Renal pelvis (tissue), 4 donors: ENCODE results near the gene LRIG1. TPM values are rescaled to one million over a fixed set of nuclear protein-coding genes. Genes with fewer than 3 reads are reported as not detected.
A peak's percentile ranks its signal among the peaks of the same experiment; 100 is the strongest.
"Not testable (repeated sequence)": the region's sequence is repeated elsewhere in the genome, so short reads cannot be mapped to it uniquely, and the experiment has no call there.

Experiments used
- DNase-seq: peaks from one replicate; pipeline ENCODE4 v3.0.0-alpha.2; 2013
- polyA plus RNA-seq, 3 donors: library from polyadenylated mRNA; unstranded; fragments of 120-200 nt; gene quantifications; one replicate each; pipeline ENCODE4 v1.2.1, GENCODE V29; 2013; ENCODE audit not compliant: insufficient read length in 3 of 3

The LRIG1 gene
- polyA plus RNA-seq, 3 donors = 20.2 to 22.0 (median 21.8) TPM

GRCh38 chr3:66425576-66426114 is 75.2 kb downstream of the LRIG1 start:
- DNase-seq = no peak

- DNase-seq = no peak
These were observed 75.8 kb downstream of the LRIG1 start for GRCh38 chr3:66425032-66425431.

- peak; percentile 29 for DNase-seq
These were observed 77.0 kb downstream of the LRIG1 start for GRCh38 chr3:66423791-66424190.

- not testable (repeated sequence) for DNase-seq
These were observed 78.9 kb downstream of the LRIG1 start for GRCh38 chr3:66421893-66422292.

GRCh38 chr3:66421144-66421543 is 79.7 kb downstream of the LRIG1 start:
- DNase-seq = not testable (repeated sequence)

GRCh38 chr3:66419036-66419435 is 81.8 kb downstream of the LRIG1 start:
- no peak for DNase-seq

- no peak for DNase-seq
These were observed 82.3 kb downstream of the LRIG1 start for GRCh38 chr3:66418475-66418931.

GRCh38 chr3:66416556-66417304 is 84.1 kb downstream of the LRIG1 start:
- no peak for DNase-seq

GRCh38 chr3:66415867-66416428 is 84.9 kb downstream of the LRIG1 start:
- no peak for DNase-seq

GRCh38 chr3:66414846-66415245 is 86.0 kb downstream of the LRIG1 start:
- no peak for DNase-seq

- DNase-seq = no peak
These were observed 87.6 kb downstream of the LRIG1 start for GRCh38 chr3:66413151-66413751.

GRCh38 chr3:66411961-66412887 is 88.6 kb downstream of the LRIG1 start:
- DNase-seq = no peak

- no peak for DNase-seq
These were observed 89.3 kb downstream of the LRIG1 start for GRCh38 chr3:66411474-66411873.

- no peak for DNase-seq
These were observed 89.8 kb downstream of the LRIG1 start for GRCh38 chr3:66410976-66411375.

GRCh38 chr3:66409771-66410754 is 90.8 kb downstream of the LRIG1 start:
- no peak for DNase-seq

GRCh38 chr3:66407611-66408218 is 93.1 kb downstream of the LRIG1 start:
- DNase-seq = peak; percentile 31

- no peak for DNase-seq
These were observed 93.8 kb downstream of the LRIG1 start for GRCh38 chr3:66406831-66407610.

GRCh38 chr3:66406163-66406562 is 94.7 kb downstream of the LRIG1 start:
- DNase-seq = no peak

GRCh38 chr3:66405701-66406091 is 95.1 kb downstream of the LRIG1 start:
- no peak for DNase-seq
